ENCODE results near the gene LRRIQ1. TPM values are rescaled to one million over a fixed set of nuclear protein-coding genes. Genes with fewer than 3 reads are reported as not detected.

LRRIQ1 gene
- total RNA-seq, 1 donor from 2014 or later, result not detected

DNA sequence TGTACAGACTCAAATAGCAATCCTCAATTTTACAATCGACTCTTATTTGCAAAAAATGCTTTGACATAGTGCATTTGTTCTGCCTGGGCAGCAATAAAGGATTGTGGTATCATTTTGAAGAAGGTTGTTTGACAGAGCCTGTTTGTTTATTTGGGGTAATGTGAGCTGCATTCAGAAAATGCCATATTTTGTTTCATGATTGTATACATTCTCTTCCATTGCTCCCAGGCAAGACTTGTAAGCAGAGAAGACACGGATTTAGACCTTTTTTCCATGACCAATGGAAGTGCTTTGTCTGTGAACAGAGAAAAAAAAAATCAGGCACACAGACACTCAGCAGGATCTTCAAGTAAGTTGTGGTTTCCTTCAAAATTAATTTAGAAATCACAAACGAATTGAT is 208.4 kb downstream of the LRRIQ1 start:
- no peaks in the 10 kb centered on the region for H3K9me3 Mint-ChIP-seq (ENCODE audit: unreplicated experiment)
- H3K27me3 Mint-ChIP-seq (ENCODE audit: unreplicated experiment), result peaks cover 12% of the 10 kb centered on the region
- peaks cover 1% of the 10 kb centered on the region for H3K4me1 Mint-ChIP-seq (ENCODE audit: unreplicated experiment)
- no peak overlapping the region for H3K4me3 Mint-ChIP-seq (ENCODE audit: unreplicated experiment)
- DNase-seq (ENCODE audit: extremely low spot score, unreplicated experiment), result no peak
- H3K36me3 Mint-ChIP-seq (ENCODE audit: unreplicated experiment), result no peaks in the 10 kb centered on the region
- H3K27ac Mint-ChIP-seq (ENCODE audit: unreplicated experiment), result no peak overlapping the region
- TF ChIP-seq, protein P1, sequence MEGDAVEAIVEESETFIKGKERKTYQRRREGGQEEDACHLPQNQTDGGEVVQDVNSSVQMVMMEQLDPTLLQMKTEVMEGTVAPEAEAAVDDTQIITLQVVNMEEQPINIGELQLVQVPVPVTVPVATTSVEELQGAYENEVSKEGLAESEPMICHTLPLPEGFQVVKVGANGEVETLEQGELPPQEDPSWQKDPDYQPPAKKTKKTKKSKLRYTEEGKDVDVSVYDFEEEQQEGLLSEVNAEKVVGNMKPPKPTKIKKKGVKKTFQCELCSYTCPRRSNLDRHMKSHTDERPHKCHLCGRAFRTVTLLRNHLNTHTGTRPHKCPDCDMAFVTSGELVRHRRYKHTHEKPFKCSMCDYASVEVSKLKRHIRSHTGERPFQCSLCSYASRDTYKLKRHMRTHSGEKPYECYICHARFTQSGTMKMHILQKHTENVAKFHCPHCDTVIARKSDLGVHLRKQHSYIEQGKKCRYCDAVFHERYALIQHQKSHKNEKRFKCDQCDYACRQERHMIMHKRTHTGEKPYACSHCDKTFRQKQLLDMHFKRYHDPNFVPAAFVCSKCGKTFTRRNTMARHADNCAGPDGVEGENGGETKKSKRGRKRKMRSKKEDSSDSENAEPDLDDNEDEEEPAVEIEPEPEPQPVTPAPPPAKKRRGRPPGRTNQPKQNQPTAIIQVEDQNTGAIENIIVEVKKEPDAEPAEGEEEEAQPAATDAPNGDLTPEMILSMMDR (IDR thresholded peaks at IDR 0.05), result no peak

DNA sequence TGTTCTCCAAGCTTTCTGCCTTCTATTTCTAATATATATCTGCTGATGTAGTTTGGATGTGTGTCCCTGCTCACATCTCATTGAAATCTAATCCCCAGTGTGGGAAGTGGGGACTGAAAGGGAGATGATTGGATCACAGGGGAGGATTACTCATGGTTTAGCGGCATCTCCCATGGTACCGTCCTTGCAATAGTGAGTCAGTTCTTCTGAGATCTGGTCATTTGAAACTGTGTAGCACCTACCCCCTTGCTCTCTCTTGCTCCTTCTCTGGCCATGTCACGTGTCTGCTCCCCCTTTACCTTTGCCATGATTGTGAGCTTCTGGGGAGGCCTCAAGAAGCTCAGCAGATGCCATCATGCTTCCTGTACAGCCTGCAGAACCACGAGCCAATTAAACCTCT is 217.7 kb downstream of the LRRIQ1 start:
- Mint-ChIP-seq H3K9me3 (ENCODE audit: unreplicated experiment) (no peaks in the 10 kb centered on the region), H3K4me1 (ENCODE audit: unreplicated experiment) (peaks cover 4% of the 10 kb centered on the region), H3K27me3 (ENCODE audit: unreplicated experiment) (peaks cover 14% of the 10 kb centered on the region), H3K36me3 (ENCODE audit: unreplicated experiment) (no peaks in the 10 kb centered on the region), H3K4me3 (ENCODE audit: unreplicated experiment) (no peak overlapping the region), H3K27ac (ENCODE audit: unreplicated experiment) (no peak overlapping the region)
- no peak for DNase-seq (ENCODE audit: extremely low spot score, unreplicated experiment)
- TF ChIP-seq, protein P1 (IDR thresholded peaks at IDR 0.05), result no peak

DNA sequence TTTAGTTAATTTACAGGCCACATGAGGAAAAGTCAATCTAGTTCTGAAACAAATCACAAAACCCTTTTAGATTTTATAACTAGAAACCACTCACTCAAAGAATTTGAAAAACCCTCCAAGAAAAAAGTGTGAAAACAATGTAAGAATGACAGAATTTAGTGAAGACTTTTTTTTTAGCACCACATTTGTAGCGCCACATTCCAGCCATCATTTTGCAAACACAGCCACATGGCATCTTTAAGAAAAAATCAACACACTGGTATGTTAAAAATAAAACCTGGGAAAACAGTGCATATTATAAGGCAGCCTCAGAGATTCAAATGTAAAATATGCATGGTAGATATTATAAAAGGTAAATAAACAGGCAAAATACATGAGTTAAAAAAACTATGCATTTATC is 221.5 kb downstream of the LRRIQ1 start:
- H3K27ac Mint-ChIP-seq (ENCODE audit: unreplicated experiment), result no peak overlapping the region
- no peaks in the 10 kb centered on the region for H3K36me3 Mint-ChIP-seq (ENCODE audit: unreplicated experiment)
- no peak overlapping the region for H3K4me3 Mint-ChIP-seq (ENCODE audit: unreplicated experiment)
- TF ChIP-seq, protein P1 (IDR thresholded peaks at IDR 0.05), result no peak
- no peak for DNase-seq (ENCODE audit: extremely low spot score, unreplicated experiment)
- peaks cover 4% of the 10 kb centered on the region for H3K4me1 Mint-ChIP-seq (ENCODE audit: unreplicated experiment)
- H3K27me3 Mint-ChIP-seq (ENCODE audit: unreplicated experiment), result peaks cover 6% of the 10 kb centered on the region
- no peaks in the 10 kb centered on the region for H3K9me3 Mint-ChIP-seq (ENCODE audit: unreplicated experiment)

DNA sequence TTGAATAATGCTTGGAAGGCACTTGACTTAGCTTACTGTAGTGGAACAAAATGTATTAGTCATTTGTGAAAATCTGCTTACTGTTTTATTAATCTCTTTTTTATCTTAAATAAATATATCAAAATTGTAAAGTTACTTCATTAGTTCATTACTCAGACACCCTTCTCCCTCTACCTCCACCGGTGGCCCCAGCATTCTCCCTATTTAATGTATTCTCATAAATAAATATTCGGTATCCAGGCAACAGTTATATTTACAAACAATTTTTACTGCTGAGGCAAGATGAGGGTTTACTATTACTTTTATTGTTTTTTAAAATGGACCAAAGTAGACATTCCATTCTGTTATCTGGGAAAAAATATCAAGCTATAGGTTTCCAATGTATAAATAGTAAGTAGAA is 224.3 kb downstream of the LRRIQ1 start:
- Mint-ChIP-seq H3K9me3 (ENCODE audit: unreplicated experiment) (no peaks in the 10 kb centered on the region), H3K36me3 (ENCODE audit: unreplicated experiment) (no peaks in the 10 kb centered on the region), H3K27ac (ENCODE audit: unreplicated experiment) (no peak overlapping the region), H3K27me3 (ENCODE audit: unreplicated experiment) (peaks cover 2% of the 10 kb centered on the region), H3K4me3 (ENCODE audit: unreplicated experiment) (no peak overlapping the region), H3K4me1 (ENCODE audit: unreplicated experiment) (peaks cover 4% of the 10 kb centered on the region)
- TF ChIP-seq, protein P1 (IDR thresholded peaks at IDR 0.05), result no peak
- no peak for DNase-seq (ENCODE audit: extremely low spot score, unreplicated experiment)

DNA sequence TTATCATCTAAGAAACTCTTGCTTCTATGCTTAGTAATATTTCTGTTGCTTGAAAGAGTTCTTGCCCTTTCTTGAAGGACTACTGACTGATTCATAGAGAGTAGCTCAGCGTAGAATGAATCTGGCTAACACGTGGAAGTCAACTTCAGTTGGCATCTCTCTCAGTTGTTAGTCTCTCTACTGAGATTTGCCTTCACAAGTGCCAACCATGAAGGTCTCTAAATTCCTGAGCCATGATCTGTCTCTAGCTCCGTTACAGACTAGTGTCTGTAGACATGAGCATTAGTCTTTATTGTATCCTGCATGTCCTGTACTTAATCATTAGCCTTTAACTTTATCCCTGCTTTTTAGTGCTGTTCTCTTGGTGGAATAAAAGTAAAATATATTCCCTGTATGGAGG is 224.7 kb downstream of the LRRIQ1 start:
- Mint-ChIP-seq H3K27ac (ENCODE audit: unreplicated experiment) (no peak overlapping the region), H3K36me3 (ENCODE audit: unreplicated experiment) (no peaks in the 10 kb centered on the region), H3K27me3 (ENCODE audit: unreplicated experiment) (peaks cover 2% of the 10 kb centered on the region), H3K9me3 (ENCODE audit: unreplicated experiment) (no peaks in the 10 kb centered on the region), H3K4me3 (ENCODE audit: unreplicated experiment) (no peak overlapping the region), H3K4me1 (ENCODE audit: unreplicated experiment) (peaks cover 4% of the 10 kb centered on the region)
- TF ChIP-seq, protein P1 (IDR thresholded peaks at IDR 0.05), result no peak
- no peak for DNase-seq (ENCODE audit: extremely low spot score, unreplicated experiment)
